RWPE1 (cell line): Measurements from ENCODE around the gene HOXA9.

ENCODE experiments used
- CTCF ChIA-PET: fragments of 350-600 bp; sonication (Branson Sonifier 250); formaldehyde crosslinking; extraction: SDS; loops from one replicate; lab custom pipeline; 2021; lab: Yijun Ruan, JAX
- POLR2A ChIA-PET: fragments of 400-600 bp; formaldehyde crosslinking; extraction: SDS; loops from one replicate; lab custom pipeline; 2020; ENCODE audit warnings: antibody characterized with exemption; ENCODE audit not compliant: low non-redundant PET; lab: Yijun Ruan, JAX
- DNase-seq: peaks from one replicate; pipeline ENCODE4 v3.0.0; 2012; ENCODE audit warnings: low spot score
- H3K27ac ChIP-seq: fragments of 450-650 bp; 2 replicates; pipeline ENCODE4 v1.5.1; 2017
- TF ChIP-seq, protein P1 (sequence below): fragments of 450-650 bp; conservative IDR thresholded peaks from 2 replicates; pipeline ENCODE4 v1.5.1; 2017; ENCODE audit warnings: low read depth, mild to moderate bottlenecking

Gene HOXA9

DNA sequence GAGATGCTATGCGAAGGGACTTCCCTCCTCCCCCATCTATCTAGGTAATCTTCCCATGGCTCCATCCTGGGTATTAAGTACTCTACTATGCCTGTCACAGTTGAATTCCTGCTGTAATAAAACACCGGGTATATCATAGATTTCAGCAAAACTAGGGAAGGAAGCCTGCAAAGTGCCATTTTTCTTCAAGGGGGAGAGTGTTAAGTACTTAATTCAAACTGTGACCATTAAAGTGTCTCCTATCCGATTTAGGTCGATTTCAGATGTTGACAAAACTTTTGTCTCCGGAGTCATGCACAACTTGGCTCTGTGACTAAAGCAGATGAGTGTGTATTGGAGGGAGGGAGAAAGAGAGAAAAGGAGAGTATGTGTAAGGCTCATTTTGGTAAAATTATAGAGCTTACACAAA, 39.3 kb downstream of the HOXA9 start:
- TF ChIP-seq, protein P1, sequence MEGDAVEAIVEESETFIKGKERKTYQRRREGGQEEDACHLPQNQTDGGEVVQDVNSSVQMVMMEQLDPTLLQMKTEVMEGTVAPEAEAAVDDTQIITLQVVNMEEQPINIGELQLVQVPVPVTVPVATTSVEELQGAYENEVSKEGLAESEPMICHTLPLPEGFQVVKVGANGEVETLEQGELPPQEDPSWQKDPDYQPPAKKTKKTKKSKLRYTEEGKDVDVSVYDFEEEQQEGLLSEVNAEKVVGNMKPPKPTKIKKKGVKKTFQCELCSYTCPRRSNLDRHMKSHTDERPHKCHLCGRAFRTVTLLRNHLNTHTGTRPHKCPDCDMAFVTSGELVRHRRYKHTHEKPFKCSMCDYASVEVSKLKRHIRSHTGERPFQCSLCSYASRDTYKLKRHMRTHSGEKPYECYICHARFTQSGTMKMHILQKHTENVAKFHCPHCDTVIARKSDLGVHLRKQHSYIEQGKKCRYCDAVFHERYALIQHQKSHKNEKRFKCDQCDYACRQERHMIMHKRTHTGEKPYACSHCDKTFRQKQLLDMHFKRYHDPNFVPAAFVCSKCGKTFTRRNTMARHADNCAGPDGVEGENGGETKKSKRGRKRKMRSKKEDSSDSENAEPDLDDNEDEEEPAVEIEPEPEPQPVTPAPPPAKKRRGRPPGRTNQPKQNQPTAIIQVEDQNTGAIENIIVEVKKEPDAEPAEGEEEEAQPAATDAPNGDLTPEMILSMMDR, result no peak
- ChIA-PET CTCF (no interaction called here), POLR2A (no interaction called here)
- no peak overlapping the region for H3K27ac ChIP-seq
- DNase-seq, result no peak

DNA sequence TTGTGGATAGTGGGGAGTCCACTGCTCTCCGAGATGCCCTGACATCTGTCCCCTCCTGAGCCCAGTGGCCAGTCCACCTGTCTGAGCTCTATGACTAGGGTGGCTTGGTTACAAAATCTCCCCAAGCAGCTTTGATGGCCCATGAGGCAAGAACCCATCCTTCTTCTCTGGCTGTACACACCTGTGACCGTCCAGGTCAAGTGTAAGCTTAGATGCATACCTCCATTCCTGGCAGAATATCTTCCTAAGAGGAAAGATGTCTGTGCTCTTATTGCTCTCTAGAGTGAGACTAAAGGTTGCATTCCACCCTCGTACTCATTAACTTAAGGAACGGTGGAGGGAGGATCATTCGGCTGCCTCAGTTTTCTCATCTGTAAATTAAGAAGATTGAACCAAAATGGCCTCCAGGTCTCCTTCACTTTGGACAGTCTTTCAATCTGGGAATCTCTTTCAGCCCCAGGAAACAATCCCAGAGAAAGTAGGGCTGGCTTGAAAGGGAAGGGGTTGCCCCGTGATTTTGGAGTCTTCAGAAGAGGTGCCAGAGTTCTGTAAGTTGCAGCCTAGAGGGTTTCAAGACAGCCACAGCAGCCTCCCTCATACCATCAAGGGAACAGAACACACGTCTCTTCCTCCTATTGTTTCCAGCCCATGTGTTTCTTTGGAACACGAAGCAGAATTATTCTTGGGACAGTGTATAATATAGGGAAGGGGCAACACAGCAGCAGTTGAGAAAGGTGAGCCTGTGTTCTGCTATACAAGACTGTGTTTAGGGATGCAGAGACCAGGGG, 40.2 kb downstream of the HOXA9 start:
- no peak for DNase-seq
- H3K27ac ChIP-seq, result no peak overlapping the region
- TF ChIP-seq, protein P1, result no peak
- POLR2A ChIA-PET, result no interaction called here
- CTCF ChIA-PET, result no interaction called here

DNA sequence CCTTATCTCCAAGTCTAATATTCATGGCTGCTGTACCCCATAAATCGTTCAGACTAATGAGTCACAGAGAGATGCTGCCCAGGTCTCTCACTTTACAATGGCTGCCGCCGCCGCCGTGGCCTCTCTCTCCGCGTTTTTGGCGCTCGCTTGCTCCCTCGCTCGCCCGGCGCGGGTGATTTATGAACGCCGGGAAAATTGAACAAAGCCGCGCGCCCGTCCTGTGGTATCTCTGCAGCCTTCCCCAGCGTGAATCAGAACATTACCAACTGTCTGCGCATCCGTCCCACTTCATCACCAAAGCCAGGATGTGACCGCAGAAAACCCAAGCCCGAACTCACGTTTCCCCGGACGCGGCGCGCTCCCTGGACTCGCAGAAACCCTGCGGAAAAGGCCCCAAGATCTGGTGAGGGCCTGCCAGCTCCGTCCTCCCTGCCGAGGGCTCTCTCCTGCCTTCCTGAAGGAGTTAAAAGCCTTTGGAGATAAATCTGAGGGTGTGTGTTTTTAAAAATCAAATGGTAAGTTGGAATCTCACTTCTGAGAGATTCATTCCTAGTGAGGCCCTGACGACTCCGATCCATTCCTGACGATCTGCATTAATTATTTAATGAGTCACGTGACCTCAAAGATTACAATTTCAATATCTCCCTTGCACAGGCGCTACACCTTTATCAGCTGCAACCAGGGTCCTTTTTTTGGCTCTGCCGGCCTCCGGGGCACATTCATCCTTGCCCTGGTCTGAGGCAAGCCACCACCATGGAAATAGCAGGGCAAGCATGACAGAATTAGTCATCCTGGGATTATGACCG, 41.0 kb downstream of the HOXA9 start:
- TF ChIP-seq, protein P1, result no peak
- DNase-seq, result no peak
- CTCF ChIA-PET, result no interaction called here
- POLR2A ChIA-PET, result no interaction called here
- H3K27ac ChIP-seq, result no peak overlapping the region

DNA sequence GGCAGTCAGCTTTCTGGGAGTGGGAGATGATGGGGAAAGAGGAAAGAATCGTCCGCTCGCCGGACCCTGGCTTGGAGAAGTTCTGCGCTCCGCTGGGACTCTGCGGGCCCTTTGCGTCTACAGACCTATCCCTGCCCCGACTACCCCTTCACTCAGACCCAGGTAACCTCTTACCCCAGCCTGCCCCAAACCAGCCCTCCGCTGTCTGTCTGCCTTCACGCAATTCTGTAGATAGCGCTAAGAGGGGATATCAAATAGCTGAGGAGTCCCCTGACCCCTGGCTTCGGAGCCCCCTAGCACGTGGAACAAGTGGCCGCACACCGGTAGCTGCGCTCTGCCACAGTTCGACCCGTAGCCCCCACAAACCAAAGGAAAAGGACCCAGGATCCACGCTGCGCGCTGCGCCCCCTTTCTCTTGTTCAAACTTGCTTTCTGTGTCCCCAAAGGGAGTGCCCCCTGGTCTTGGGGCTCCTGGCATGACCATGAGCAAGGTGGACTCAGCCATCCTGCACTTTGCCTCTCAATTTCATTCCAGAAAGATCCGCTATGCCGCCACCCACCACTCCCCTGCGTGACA, 41.8 kb downstream of the HOXA9 start:
- no peak overlapping the region for H3K27ac ChIP-seq
- TF ChIP-seq, protein P1, result no peak
- no peak for DNase-seq
- ChIA-PET POLR2A (no interaction called here), CTCF (interaction anchor here (0.6 kb wide), 1 partner anchor 43 kb away, joined by 3 read pairs; no protein-coding TSS in a partner anchor)

DNA sequence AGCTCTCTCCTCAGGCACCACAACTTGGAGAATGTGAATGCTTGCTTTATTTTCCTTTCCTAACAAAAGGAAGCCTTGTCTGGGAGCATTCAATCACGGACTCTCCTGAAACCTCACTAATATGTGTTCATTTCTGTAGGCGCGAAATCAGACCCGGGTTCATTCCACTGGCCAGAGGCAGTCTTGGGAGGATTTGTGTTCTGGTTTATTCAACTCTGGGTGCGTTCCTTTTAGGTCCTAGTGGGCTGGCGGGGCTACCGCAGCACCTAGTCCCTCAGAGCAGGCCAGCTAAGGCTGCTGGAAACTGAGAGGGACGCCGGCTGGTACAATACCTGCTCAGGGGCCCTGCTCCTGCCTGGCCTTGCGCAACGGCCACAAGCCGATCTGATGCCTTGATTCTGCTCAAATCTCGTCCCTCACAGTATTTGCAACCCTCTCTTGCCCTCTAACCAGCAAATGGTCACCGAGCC, 42.3 kb downstream of the HOXA9 start:
- no peak for DNase-seq
- TF ChIP-seq, protein P1, result no peak
- H3K27ac ChIP-seq, result no peak overlapping the region
- POLR2A ChIA-PET, result no interaction called here
- CTCF ChIA-PET, result interaction anchor here (0.6 kb wide), 1 partner anchor 43 kb away, joined by 3 read pairs; no protein-coding TSS in a partner anchor

DNA sequence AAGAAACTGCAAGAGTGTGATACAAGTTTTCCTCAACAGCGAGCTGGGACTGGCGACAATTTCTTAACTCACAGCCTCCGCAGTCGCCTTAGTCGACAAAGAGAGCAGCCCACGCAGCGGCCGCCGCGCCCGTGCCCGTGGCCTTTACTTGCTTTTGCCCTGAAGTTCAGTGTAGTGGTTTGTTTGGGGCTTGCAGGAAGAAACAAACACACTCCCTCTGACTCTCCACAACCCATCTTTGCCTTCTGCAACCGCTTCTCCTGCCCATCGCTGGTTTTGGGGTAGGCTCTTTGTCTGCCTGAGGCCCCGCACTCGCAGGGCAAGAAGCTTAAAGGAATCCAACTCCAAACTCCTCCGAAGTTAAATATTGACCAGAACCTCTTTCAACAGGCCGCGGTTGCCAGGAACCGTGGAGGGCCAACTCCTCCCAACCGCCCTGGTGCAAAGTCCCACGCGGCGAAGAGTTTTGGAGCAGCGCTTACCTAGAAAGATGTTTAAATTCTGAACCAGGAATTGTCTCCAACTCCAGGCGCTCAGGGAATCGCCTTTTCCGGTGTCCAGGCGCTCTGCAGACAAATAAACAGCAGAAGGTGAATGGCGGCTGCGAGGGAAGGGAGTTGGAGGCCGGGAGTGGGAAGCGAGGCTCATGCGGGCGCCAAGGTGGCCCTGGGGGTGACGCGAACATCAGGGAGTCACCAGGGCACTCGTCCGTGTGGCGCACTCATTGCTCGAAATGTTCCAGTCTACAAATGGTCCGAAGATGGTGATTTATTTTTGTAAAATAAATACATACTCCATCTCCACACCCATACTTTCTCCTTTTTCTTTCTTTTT, 43.0 kb downstream of the HOXA9 start:
- POLR2A ChIA-PET, result no interaction called here
- no peak for DNase-seq
- TF ChIP-seq, protein P1, result no peak
- CTCF ChIA-PET, result interaction anchor here (0.7 kb wide), 1 partner anchor 197 kb away, joined by 3 read pairs; no protein-coding TSS in a partner anchor
- no peak overlapping the region for H3K27ac ChIP-seq
